Measurements from ENCODE around the gene CUEDC2.

Gene CUEDC2

GRCh38 chr10:102395400-102396316 is 36.7 kb downstream of the CUEDC2 start, which contains the start of gene NFKB2:
NFKB2 (plus strand) TSS chr10:102395705; CDS start chr10:102395960, 255 bp downstream.
- peak; percentile 95 for DNase-seq

DNA sequence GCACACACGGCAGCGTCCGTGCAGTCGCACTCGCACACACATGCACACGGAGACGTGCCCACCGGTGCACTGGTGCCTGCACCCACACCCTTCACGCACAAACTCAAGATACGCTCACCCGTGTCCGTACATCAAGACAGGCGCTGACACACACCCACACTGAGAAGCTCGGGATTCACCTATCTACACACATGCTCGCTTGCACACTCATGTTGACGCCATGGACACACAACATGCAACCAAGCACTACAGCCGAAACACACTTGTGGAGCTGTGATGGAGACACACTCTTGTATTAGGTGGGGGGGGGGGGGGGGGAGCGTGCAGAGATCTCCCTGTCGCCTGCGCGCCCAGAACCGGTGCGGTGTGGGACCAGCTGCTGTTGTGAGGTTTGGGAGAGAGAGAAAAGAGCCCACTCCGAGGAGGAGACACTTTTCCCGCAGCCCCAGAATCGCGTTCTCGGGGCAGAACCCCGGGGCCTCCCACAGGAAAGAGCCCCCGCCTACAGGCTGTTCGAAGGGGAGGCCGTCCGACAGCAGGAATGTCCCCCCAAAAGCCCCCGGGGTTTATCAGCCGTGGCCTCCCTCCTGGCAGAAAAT is 37.5 kb downstream of the CUEDC2 start:
- DNase-seq = peak; percentile 91

GRCh38 chr10:102394079-102394800 is 38.1 kb downstream of the CUEDC2 start:
- peak; percentile 99 for DNase-seq

GRCh38 chr10:102393411-102394078 is 38.8 kb downstream of the CUEDC2 start:
- no peak for DNase-seq

- no peak for DNase-seq
Measured at GRCh38 chr10:102392306-102392705, 40.1 kb downstream of the CUEDC2 start.

DNA sequence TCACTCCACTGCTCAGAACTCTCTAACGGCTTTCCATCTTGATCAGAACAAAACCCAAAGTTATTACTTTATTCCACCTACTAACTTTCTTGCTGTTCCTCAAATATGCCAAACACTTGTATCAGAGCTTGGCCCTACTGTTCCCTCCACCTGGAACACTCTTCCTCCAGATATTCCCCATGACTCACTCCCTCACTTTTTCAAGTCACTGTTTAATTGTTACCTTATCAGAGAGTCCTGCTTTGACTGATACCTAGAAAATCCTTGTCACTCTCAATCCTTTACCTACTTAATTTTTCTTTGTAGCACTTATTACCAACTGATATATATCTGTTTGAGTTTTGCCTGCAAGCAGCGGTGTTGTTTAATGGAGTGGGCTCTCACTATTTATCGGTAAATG is 42.5 kb downstream of the CUEDC2 start:
- no peak for DNase-seq

GRCh38 chr10:102384606-102385429 is 47.6 kb downstream of the CUEDC2 start:
- DNase-seq = peak; percentile 67

DNA sequence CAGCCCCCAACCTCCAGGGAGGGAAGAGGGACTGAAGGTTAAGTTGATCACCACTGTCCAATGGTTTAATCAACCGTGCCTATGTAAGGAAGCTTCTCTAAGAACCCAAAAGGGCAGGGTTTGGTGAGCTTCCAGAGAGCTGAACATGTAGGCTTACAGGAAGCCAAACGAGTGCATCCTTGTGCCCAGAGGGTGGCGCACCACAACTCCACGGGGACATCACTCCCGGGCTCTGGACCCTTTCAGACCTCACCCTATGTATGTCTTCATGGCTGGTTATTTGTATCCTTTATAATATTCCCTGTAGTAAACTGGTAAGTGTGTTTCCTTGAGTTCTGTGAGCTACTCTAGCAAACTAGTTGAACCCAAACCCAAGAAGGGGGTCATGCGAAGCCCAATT is 48.3 kb downstream of the CUEDC2 start:
- DNase-seq = no peak

GRCh38 chr10:102382871-102383270 is 49.5 kb downstream of the CUEDC2 start:
- no peak for DNase-seq

DNA sequence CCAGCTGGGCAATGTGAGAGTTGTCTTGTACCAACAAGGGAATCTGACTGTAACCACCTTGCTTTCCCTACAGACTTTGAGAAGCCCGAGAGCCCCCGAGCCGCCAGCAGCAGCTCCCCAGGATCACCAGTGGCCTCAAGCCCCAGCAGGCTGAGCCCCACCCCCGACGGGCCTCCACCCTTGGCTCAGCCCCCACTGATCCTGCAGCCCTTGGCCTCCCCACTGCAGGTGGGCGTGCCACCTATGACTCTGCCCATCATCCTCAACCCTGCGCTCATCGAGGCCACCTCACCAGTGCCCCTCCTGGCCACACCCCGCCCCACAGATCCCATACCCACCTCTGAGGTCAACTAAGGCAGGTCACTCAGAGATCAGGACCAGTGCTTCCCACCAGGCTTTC is 50.4 kb downstream of the CUEDC2 start:
- DNase-seq = no peak

- DNase-seq = no peak
Measured at GRCh38 chr10:102379383-102379782, 53.0 kb downstream of the CUEDC2 start.

DNA sequence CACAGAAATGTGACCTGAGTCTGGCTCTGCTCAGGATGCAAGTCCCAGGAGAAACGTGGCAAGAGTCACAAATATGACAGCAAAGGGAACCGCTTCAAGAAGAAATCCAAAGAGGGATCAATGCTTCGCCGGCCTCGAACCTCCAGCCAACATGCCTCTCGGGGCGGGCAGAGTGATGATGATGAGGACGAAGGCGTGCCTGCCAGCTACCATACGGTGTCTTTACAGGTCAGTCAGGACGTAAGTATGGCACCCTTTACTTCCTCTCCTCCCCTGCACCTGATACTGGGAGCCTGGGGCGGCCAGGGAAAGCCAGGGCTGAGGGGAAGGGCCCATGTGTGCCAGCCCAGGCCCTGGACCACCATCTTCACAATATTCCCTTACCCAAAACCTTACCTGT is 55.5 kb downstream of the CUEDC2 start:
- no peak for DNase-seq

DNA sequence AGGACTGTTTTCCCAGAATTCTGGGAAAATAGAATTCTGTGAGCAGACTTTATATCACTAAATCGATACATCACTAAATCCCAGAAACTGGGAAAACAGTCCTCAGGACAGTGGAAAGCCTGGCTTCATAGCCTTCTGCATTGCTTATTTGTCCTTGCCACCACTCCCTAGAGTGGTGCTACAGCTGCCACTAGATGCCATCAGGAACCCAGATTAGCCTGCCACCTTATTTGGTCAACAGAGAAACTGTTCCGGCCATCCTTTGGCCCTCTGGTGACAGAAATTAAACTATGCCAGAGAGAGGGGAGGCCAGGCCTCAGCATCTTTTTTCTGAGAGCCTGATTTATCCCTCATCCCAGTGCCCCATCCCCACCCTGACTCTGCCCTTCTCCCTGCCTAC is 56.5 kb downstream of the CUEDC2 start:
- no peak for DNase-seq

GRCh38 chr10:102375250-102375649 is 57.1 kb downstream of the CUEDC2 start:
- no peak for DNase-seq

Measured in inflammatory macrophage treated with lipopolysaccharide for 4 hours (primary cell).